Neural progenitor cell (in vitro differentiated cells): ENCODE results near the gene CDC16. TPM values are rescaled to one million over a fixed set of nuclear protein-coding genes. Genes with fewer than 3 reads are reported as not detected.
A peak's percentile ranks its signal among the peaks of the same experiment; 100 is the strongest.

Experiments
- DNase-seq: peaks from one replicate; pipeline ENCODE4 v3.0.0-alpha.2; 2016; ENCODE audit warnings: low spot score
- H2AFZ ChIP-seq: fragments of 200-600 bp; sonication (generic); replicated peaks from 2 replicates; pipeline ENCODE4 v1.6.1; 2016; ENCODE audit warnings: antibody characterized with exemption
- H3F3A ChIP-seq: fragments of 200-600 bp; sonication (generic); 2 replicates; pipeline ENCODE4 v1.6.1; 2016; ENCODE audit warnings: antibody characterized with exemption, low read depth
- H3K27ac ChIP-seq: fragments of 200-600 bp; sonication (generic); 2 replicates; pipeline ENCODE4 v1.5.1; 2016; ENCODE audit warnings: mild to moderate bottlenecking
- H3K27me3 ChIP-seq: fragments of 200-600 bp; sonication (generic); 2 replicates; pipeline ENCODE4 v1.6.1; 2016; ENCODE audit warnings: mild to moderate bottlenecking, moderate library complexity
- H3K36me3 ChIP-seq: fragments of 200-600 bp; sonication (generic); 2 replicates; pipeline ENCODE4 v1.5.1; 2016
- H3K4me1 ChIP-seq: fragments of 200-600 bp; sonication (generic); 2 replicates; pipeline ENCODE4 v1.6.1; 2016; ENCODE audit warnings: mixed run types
- H3K4me2 ChIP-seq: fragments of 200-600 bp; sonication (generic); 2 replicates; pipeline ENCODE4 v1.6.1; 2016
- H3K4me3 ChIP-seq: fragments of 200-600 bp; sonication (generic); 2 replicates; pipeline ENCODE4 v1.5.1; 2016
- H3K79me2 ChIP-seq: fragments of 200-600 bp; sonication (generic); 2 replicates; pipeline ENCODE4 v1.6.1; 2016; ENCODE audit warnings: low read depth
- H3K9ac ChIP-seq: fragments of 200-600 bp; sonication (generic); 2 replicates; pipeline ENCODE4 v1.6.1; 2016
- H3K9me3 ChIP-seq: fragments of 200-600 bp; sonication (generic); 2 replicates; pipeline ENCODE4 v1.5.1; 2016; ENCODE audit warnings: low read depth
- H4K20me1 ChIP-seq: fragments of 200-600 bp; sonication (generic); 2 replicates; pipeline ENCODE4 v1.6.1; 2016; ENCODE audit warnings: low read depth
- H3K27ac Mint-ChIP-seq: 3 replicates; pipeline ENCODE4 v1.8.0; 2021; ENCODE audit warnings: mixed read lengths
- H3K27me3 Mint-ChIP-seq: 2 replicates; pipeline ENCODE4 v1.8.0; 2022; ENCODE audit warnings: low read depth, mild to moderate bottlenecking, inconsistent platforms, moderate library complexity, mixed read lengths; ENCODE audit not compliant: insufficient read depth
- H3K36me3 Mint-ChIP-seq: 3 replicates; pipeline ENCODE4 v1.8.0; 2021; ENCODE audit warnings: mixed read lengths
- H3K4me1 Mint-ChIP-seq: 3 replicates; pipeline ENCODE4 v1.8.0; 2021; ENCODE audit warnings: mixed read lengths
- H3K4me3 Mint-ChIP-seq: 3 replicates; pipeline ENCODE4 v1.8.0; 2021; ENCODE audit warnings: mild to moderate bottlenecking, moderate library complexity, mixed read lengths
- H3K9me3 Mint-ChIP-seq: 3 replicates; pipeline ENCODE4 v1.8.0; 2020; ENCODE audit warnings: mixed read lengths
- CTCF ChIP-seq: fragments of 200-600 bp; sonication (generic); IDR thresholded peaks from 2 replicates; pipeline ENCODE4 v1.5.1; 2017; ENCODE audit warnings: antibody characterized with exemption, mild to moderate bottlenecking
- EZH2 ChIP-seq: fragments of 200-600 bp; sonication (generic); IDR thresholded peaks from 2 replicates; pipeline ENCODE4 v1.6.1; 2017; ENCODE audit warnings: antibody characterized with exemption, mild to moderate bottlenecking, moderate library complexity
- EZH2phosphoT487 ChIP-seq: fragments of 200-600 bp; sonication (generic); IDR thresholded peaks from 2 replicates; pipeline ENCODE4 v1.6.1; 2017; ENCODE audit warnings: antibody characterized with exemption
- total RNA-seq: library from RNA; depleted of rRNA; stranded (reverse); fragments of >200 nt; gene quantifications from 2 replicates; pipeline ENCODE4 v1.2.3, GENCODE V29; 2015; ENCODE audit warnings: low replicate concordance

CDC16 gene
- total RNA-seq, 1 donor from 2014 or later = 69.6 TPM

- Histone ChIP-seq H3K27me3 (peaks cover 11% of the 10 kb centered on the region), H3K9me3 (no peaks in the 10 kb centered on the region), H4K20me1 (peaks cover 19% of the 10 kb centered on the region), H3K79me2 (peaks cover 24% of the 10 kb centered on the region), H3K9ac (no peak overlapping the region), H3K4me3 (peak overlapping the region; percentile 79), H3K27ac (no peak overlapping the region), H2AFZ (no peak overlapping the region), H3K4me1 (peaks cover 11% of the 10 kb centered on the region), H3K36me3 (peaks cover 16% of the 10 kb centered on the region), H3F3A (peaks cover 7% of the 10 kb centered on the region), H3K4me2 (peak overlapping the region; percentile 94)
- peak; percentile 31 for DNase-seq
- peak overlapping the region; percentile 87 for H3K27ac Mint-ChIP-seq
- TF ChIP-seq EZH2phosphoT487 (no peak), CTCF (no peak), EZH2 (no peak)
- no peaks in the 10 kb centered on the region for H3K9me3 Mint-ChIP-seq
- peak overlapping the region; percentile 93 for H3K4me3 Mint-ChIP-seq
- H3K4me1 Mint-ChIP-seq = peaks cover 14% of the 10 kb centered on the region
- H3K27me3 Mint-ChIP-seq = peaks cover 5% of the 10 kb centered on the region
- H3K36me3 Mint-ChIP-seq = peaks cover 17% of the 10 kb centered on the region
Measured at GRCh38 chr13:114235697-114236096, 1.0 kb downstream of the CDC16 start.

- Histone ChIP-seq H3K9ac (no peak overlapping the region), H3K36me3 (peaks cover 20% of the 10 kb centered on the region), H3K27ac (no peak overlapping the region), H3K9me3 (no peaks in the 10 kb centered on the region), H3K4me1 (peaks cover 11% of the 10 kb centered on the region), H2AFZ (no peak overlapping the region), H3F3A (peaks cover 7% of the 10 kb centered on the region), H3K4me2 (peak overlapping the region; percentile 94), H3K79me2 (peaks cover 24% of the 10 kb centered on the region), H4K20me1 (peaks cover 20% of the 10 kb centered on the region), H3K27me3 (peaks cover 11% of the 10 kb centered on the region), H3K4me3 (peak overlapping the region; percentile 79)
- DNase-seq = no peak
- peaks cover 5% of the 10 kb centered on the region for H3K27me3 Mint-ChIP-seq
- H3K9me3 Mint-ChIP-seq = no peaks in the 10 kb centered on the region
- TF ChIP-seq EZH2 (no peak), CTCF (no peak), EZH2phosphoT487 (no peak)
- H3K36me3 Mint-ChIP-seq = peaks cover 21% of the 10 kb centered on the region
- H3K4me3 Mint-ChIP-seq = peak overlapping the region; percentile 93
- H3K27ac Mint-ChIP-seq = no peak overlapping the region
- H3K4me1 Mint-ChIP-seq = peaks cover 12% of the 10 kb centered on the region
Measured at GRCh38 chr13:114236227-114236626, 1.5 kb downstream of the CDC16 start.

- H3K27ac Mint-ChIP-seq = no peak overlapping the region
- H3K27me3 Mint-ChIP-seq = peaks cover 3% of the 10 kb centered on the region
- peaks cover 20% of the 10 kb centered on the region for H4K20me1 ChIP-seq
- H3K36me3 Mint-ChIP-seq = peaks cover 30% of the 10 kb centered on the region
- H3K9me3 ChIP-seq = no peaks in the 10 kb centered on the region
- peaks cover 24% of the 10 kb centered on the region for H3K79me2 ChIP-seq
- H3K4me3 Mint-ChIP-seq = peak overlapping the region; percentile 3
- H3K4me3 ChIP-seq = no peak overlapping the region
- no peak for TF ChIP-seq EZH2
- TF ChIP-seq EZH2phosphoT487 = no peak
- no peak for TF ChIP-seq CTCF
- H3K4me2 ChIP-seq = no peak overlapping the region
- H3K36me3 ChIP-seq = peaks cover 20% of the 10 kb centered on the region
- peaks cover 12% of the 10 kb centered on the region for H3K4me1 Mint-ChIP-seq
- no peak overlapping the region for H3K9ac ChIP-seq
- peaks cover 7% of the 10 kb centered on the region for H3F3A ChIP-seq
- peaks cover 11% of the 10 kb centered on the region for H3K27me3 ChIP-seq
- no peaks in the 10 kb centered on the region for H3K9me3 Mint-ChIP-seq
- no peak overlapping the region for H2AFZ ChIP-seq
- H3K27ac ChIP-seq = no peak overlapping the region
- peaks cover 11% of the 10 kb centered on the region for H3K4me1 ChIP-seq
- no peak for DNase-seq
Measured at GRCh38 chr13:114237415-114238112, 2.9 kb downstream of the CDC16 start.
